HUES64 (cell line): ENCODE data around the gene ARHGEF28.

Experiments
- H3K27ac ChIP-seq: 2 replicates; pipeline ENCODE4 v1.7.0; 2013; ENCODE audit warnings: low read depth, low read length, inconsistent platforms
- H3K27me3 ChIP-seq: 2 replicates; pipeline ENCODE4 v1.6.1; 2013; ENCODE audit warnings: mild to moderate bottlenecking, low read length; ENCODE audit not compliant: insufficient read depth
- H3K36me3 ChIP-seq: 2 replicates; pipeline ENCODE4 v1.6.1; 2013; ENCODE audit warnings: mild to moderate bottlenecking, low read length; ENCODE audit not compliant: insufficient read depth
- H3K4me1 ChIP-seq: 2 replicates; pipeline ENCODE4 v1.6.1; 2013; ENCODE audit warnings: mild to moderate bottlenecking, low read length, moderate library complexity; ENCODE audit not compliant: insufficient read depth
- H3K4me3 ChIP-seq: 2 replicates; pipeline ENCODE4 v1.5.1; 2013; ENCODE audit warnings: mild to moderate bottlenecking, low read length, moderate library complexity
- H3K9ac ChIP-seq: 2 replicates; pipeline ENCODE4 v1.6.1; 2013; ENCODE audit warnings: mild to moderate bottlenecking, low read depth, low read length
- H3K9me3 ChIP-seq: 2 replicates; pipeline ENCODE4 v1.6.1; 2013; ENCODE audit warnings: low read depth, low read length; ENCODE audit not compliant: insufficient read depth
- WGBS: fragments of 150-250, 120-280 bp; methylation state at CpG from one replicate; pipeline ENCODE4 v1.1.7; 2013; ENCODE audit warnings: missing lambda C conversion rate; 5-methylcytosine and 5-hydroxymethylcytosine counted together

Gene ARHGEF28

GRCh38 chr5:73822989-73823339 is 197.0 kb downstream of the ARHGEF28 start:
- Histone ChIP-seq H3K4me1 (peaks cover 7% of the 10 kb centered on the region; the same call in 1 of the 2 replicates), H3K27me3 (no peaks in the 10 kb centered on the region), H3K4me3 (no peak overlapping the region), H3K9ac (no peak overlapping the region), H3K36me3 (no peaks in the 10 kb centered on the region), H3K27ac (no peak overlapping the region), H3K9me3 (no peaks in the 10 kb centered on the region)
- 32% methylated on average over 2 of the region's 4 CpGs for WGBS

GRCh38 chr5:73823508-73823925 is 197.5 kb downstream of the ARHGEF28 start:
- 100% methylated on average over 1 of the region's 1 CpG for WGBS
- Histone ChIP-seq H3K27ac (no peak overlapping the region), H3K4me1 (peaks cover 7% of the 10 kb centered on the region; the same call in 1 of the 2 replicates)

GRCh38 chr5:73825199-73825598 is 199.2 kb downstream of the ARHGEF28 start:
- no peaks in the 10 kb centered on the region for H3K9me3 ChIP-seq
- no peaks in the 10 kb centered on the region for H3K36me3 ChIP-seq
- peaks cover 7% of the 10 kb centered on the region; the same call in 1 of the 2 replicates for H3K4me1 ChIP-seq
- no peak overlapping the region for H3K4me3 ChIP-seq
- no peak overlapping the region for H3K27ac ChIP-seq
- WGBS: 87% methylated on average over 7 of the region's 7 CpGs
- no peaks in the 10 kb centered on the region for H3K27me3 ChIP-seq
- H3K9ac ChIP-seq: no peak overlapping the region

More at GRCh38 chr5:73823508-73823925, 197.5 kb downstream of the ARHGEF28 start:
- Histone ChIP-seq H3K27me3 (no peaks in the 10 kb centered on the region), H3K9me3 (no peaks in the 10 kb centered on the region), H3K9ac (no peak overlapping the region), H3K4me3 (no peak overlapping the region), H3K36me3 (no peaks in the 10 kb centered on the region)

- Histone ChIP-seq H3K36me3 (no peaks in the 10 kb centered on the region), H3K27ac (no peak overlapping the region), H3K4me1 (peaks cover 7% of the 10 kb centered on the region; the same call in 1 of the 2 replicates)
Measured at GRCh38 chr5:73825736-73826135, 199.7 kb downstream of the ARHGEF28 start.

GRCh38 chr5:73826301-73827105 is 200.5 kb downstream of the ARHGEF28 start:
- Histone ChIP-seq H3K4me1 (peaks cover 7% of the 10 kb centered on the region; the same call in 1 of the 2 replicates), H3K9ac (no peak overlapping the region), H3K27ac (no peak overlapping the region), H3K27me3 (no peaks in the 10 kb centered on the region), H3K36me3 (no peaks in the 10 kb centered on the region), H3K9me3 (no peaks in the 10 kb centered on the region), H3K4me3 (no peak overlapping the region)
- WGBS: 80% methylated on average over 7 of the region's 7 CpGs

More at GRCh38 chr5:73825736-73826135, 199.7 kb downstream of the ARHGEF28 start:
- Histone ChIP-seq H3K4me3 (no peak overlapping the region), H3K9ac (no peak overlapping the region), H3K9me3 (no peaks in the 10 kb centered on the region), H3K27me3 (no peaks in the 10 kb centered on the region)

- Histone ChIP-seq H3K4me3 (no peak overlapping the region), H3K9me3 (no peaks in the 10 kb centered on the region), H3K9ac (no peak overlapping the region), H3K4me1 (peaks cover 7% of the 10 kb centered on the region; the same call in 1 of the 2 replicates), H3K27ac (no peak overlapping the region), H3K36me3 (no peaks in the 10 kb centered on the region), H3K27me3 (no peaks in the 10 kb centered on the region)
- 100% methylated on average over 1 of the region's 1 CpG for WGBS
Measured at GRCh38 chr5:73827106-73827450, 201.1 kb downstream of the ARHGEF28 start.

GRCh38 chr5:73828465-73828864 is 202.5 kb downstream of the ARHGEF28 start:
- H3K36me3 ChIP-seq: no peaks in the 10 kb centered on the region
- 94% methylated on average over 3 of the region's 3 CpGs for WGBS
- H3K9me3 ChIP-seq: no peaks in the 10 kb centered on the region
- no peaks in the 10 kb centered on the region for H3K27me3 ChIP-seq
- no peak overlapping the region for H3K4me3 ChIP-seq
- H3K9ac ChIP-seq: no peak overlapping the region
- peaks cover 7% of the 10 kb centered on the region; the same call in 1 of the 2 replicates for H3K4me1 ChIP-seq
- H3K27ac ChIP-seq: no peak overlapping the region

GRCh38 chr5:73830646-73831045 is 204.7 kb downstream of the ARHGEF28 start:
- H3K9me3 ChIP-seq: no peaks in the 10 kb centered on the region
- peaks cover 7% of the 10 kb centered on the region; the same call in 1 of the 2 replicates for H3K4me1 ChIP-seq
- H3K9ac ChIP-seq: no peak overlapping the region
- H3K27ac ChIP-seq: no peak overlapping the region
- no peaks in the 10 kb centered on the region for H3K36me3 ChIP-seq
- no peaks in the 10 kb centered on the region for H3K27me3 ChIP-seq
- no CpG with 5 or more reads among the region's 1 CpG for WGBS
- no peak overlapping the region for H3K4me3 ChIP-seq

GRCh38 chr5:73831066-73831465 is 205.1 kb downstream of the ARHGEF28 start:
- Histone ChIP-seq H3K27me3 (no peaks in the 10 kb centered on the region), H3K9ac (no peak overlapping the region), H3K4me1 (peaks cover 6% of the 10 kb centered on the region; the same call in 1 of the 2 replicates), H3K36me3 (no peaks in the 10 kb centered on the region), H3K4me3 (no peak overlapping the region), H3K9me3 (no peaks in the 10 kb centered on the region), H3K27ac (no peak overlapping the region)
- 100% methylated on average over 2 of the region's 3 CpGs for WGBS

- Histone ChIP-seq H3K9me3 (no peaks in the 10 kb centered on the region), H3K4me1 (no peaks in the 10 kb centered on the region), H3K9ac (no peak overlapping the region), H3K27me3 (no peaks in the 10 kb centered on the region), H3K27ac (no peak overlapping the region), H3K36me3 (no peaks in the 10 kb centered on the region), H3K4me3 (no peak overlapping the region)
- 86% methylated on average over 1 of the region's 2 CpGs for WGBS
Measured at GRCh38 chr5:73834693-73835092, 208.7 kb downstream of the ARHGEF28 start.

- Histone ChIP-seq H3K9me3 (no peaks in the 10 kb centered on the region), H3K27ac (no peak overlapping the region), H3K36me3 (no peaks in the 10 kb centered on the region), H3K4me1 (no peaks in the 10 kb centered on the region), H3K27me3 (no peaks in the 10 kb centered on the region), H3K9ac (no peak overlapping the region), H3K4me3 (no peak overlapping the region)
- 91% methylated on average over 1 of the region's 2 CpGs for WGBS
Measured at GRCh38 chr5:73835726-73836125, 209.7 kb downstream of the ARHGEF28 start.
